Measurements from ENCODE around the gene HOXD3.

DNA sequence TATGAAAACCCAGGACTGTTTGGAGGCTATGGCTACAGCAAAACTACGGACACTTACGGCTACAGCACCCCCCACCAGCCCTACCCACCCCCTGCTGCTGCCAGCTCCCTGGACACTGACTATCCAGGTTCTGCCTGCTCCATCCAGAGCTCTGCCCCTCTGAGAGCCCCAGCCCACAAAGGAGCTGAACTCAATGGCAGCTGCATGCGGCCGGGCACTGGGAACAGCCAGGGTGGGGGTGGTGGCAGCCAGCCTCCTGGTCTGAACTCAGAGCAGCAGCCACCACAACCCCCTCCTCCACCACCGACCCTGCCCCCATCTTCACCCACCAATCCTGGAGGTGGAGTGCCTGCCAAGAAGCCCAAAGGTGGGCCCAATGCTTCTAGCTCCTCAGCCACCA, 12.1 kb downstream of the HOXD3 start:
- TF ChIP-seq EZH2 (IDR thresholded peaks at IDR 0.05) = no peak
- TF ChIP-seq POLR2AphosphoS5 (IDR thresholded peaks at IDR 0.05; ENCODE audit: borderline replicate concordance, low read depth, low read length) = no peak
- TF ChIP-seq FOXP2 (optimal IDR thresholded peaks at IDR 0.05; ENCODE audit: control extremely low read depth, extremely low read length, insufficient read depth) = no peak
